Measurements from ENCODE around the gene ATP2B2.
A peak's percentile ranks its signal among the peaks of the same experiment; 100 is the strongest.

The ATP2B2 gene

DNA sequence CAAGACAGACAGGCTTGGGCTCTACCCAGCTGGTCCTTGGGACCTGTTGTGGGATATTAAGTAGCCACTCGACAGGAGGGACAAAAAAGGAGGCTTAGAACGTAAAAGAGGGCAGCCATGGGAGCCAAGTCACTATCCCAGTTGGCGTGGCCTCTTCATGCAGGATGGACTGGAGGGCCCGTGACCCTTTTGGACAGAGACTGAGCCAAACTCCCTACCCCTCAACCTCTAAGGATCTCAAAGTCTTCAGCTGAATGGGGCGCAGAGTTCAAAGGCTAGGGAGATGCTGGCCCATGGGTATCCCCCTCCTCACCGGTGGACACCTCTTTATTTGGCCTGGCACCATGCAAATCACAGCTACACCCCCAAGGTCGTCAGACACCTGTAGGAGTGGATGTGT is 126.6 kb downstream of the ATP2B2 start:
- DNase-seq, result no peak

DNA sequence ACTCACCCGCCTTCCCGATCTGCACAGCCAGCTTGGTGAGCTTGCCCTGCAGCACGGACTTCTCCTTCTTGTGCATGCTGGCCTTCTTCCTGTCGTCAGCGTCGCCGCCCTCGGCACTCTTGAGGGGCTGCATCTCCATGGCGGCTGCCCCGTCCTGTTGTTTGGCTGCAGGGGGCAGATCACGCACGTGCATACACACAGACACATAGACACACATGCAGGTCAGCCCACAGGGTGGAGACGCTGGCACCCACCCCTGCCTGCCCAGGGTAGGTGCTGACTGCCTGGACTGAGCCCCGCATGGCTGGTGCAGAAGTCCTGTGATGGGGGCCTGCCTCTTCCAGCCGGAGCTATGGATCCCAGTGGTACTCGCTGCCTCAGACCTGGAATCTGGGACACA is 127.1 kb downstream of the ATP2B2 start:
- no peak for DNase-seq

DNA sequence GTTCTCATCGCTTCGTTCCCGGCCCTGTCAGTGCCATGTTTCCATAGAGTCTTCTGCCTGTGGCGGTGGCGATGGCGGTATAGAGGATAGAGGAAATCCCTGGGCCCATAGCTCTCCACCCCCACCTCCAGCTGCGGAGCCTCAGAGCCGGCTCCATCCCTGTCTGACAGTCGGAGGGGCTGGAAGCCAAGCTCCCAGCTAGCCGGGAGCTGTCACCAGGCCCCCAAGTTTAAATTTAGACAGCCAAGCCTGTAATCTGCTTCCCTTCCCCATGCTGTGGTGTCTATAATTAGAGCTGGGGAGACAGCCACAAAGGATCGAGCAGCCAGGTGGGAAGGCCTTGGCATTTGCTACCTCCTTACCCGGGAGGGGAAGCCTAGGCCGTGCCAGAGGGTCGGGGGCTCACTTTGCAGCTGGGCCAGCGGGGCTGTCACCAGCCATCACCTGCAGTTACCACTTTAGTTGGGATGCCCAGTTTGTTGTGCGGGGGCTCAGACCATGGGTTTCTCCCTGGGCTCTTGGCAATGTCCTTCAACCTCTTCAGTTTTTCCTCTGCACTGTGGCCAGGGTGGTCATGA is 128.1 kb downstream of the ATP2B2 start:
- no peak for DNase-seq

DNA sequence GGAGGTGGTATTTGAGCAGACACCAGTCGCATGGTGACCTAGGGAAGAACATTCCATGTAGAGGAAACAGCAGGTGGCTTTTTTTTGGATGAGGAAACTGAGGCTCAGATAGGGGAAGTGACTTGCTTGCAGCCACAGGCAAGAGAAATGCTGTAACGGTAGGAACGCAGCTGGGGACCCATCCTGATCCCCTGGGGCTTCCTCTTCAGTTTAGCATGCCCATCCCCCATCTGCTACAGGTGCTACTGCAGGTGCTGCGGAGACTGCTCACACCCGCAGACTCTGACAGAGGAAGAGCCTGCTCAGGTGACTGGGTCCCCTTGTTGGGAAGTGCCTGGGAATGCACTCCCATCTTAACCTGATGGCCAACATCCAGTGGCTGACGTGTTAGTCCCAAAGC is 129.0 kb downstream of the ATP2B2 start:
- DNase-seq, result peak; percentile 4

DNA sequence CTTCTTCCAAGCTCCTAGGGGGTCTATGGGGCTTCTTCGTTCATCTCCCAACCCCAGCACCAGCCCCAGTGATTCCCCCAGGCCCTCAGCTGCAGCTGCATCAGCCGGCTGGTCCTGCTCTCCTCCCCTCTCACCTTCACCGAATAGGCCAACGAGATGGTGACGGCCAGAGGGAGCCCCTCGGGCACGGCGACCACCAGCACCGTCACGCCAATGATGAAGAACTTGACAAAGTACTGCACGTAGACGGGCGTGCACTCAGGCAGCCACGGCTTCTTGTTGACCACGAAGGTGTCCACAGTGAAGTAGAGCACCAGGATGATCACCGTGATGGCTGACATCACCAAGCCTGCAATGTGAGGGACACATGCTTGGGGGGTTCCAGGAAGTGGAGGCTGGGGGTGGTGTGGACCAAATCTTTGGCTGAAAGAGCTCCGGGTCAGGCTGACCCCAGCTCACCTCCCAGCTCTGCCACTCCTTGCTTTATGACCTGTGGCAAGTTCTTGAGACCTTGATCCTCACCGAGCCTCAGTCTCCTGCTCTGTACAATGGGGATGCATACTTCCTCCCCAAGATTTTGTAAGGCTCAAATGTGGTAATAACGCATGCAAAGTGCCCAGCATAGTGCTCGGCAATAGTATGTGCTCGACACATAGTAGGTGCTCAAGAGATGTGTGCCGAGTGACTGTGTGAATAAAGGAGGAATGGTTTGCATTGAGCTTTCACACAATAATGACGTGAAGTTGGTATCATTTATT is 129.9 kb downstream of the ATP2B2 start:
- DNase-seq, result no peak

DNA sequence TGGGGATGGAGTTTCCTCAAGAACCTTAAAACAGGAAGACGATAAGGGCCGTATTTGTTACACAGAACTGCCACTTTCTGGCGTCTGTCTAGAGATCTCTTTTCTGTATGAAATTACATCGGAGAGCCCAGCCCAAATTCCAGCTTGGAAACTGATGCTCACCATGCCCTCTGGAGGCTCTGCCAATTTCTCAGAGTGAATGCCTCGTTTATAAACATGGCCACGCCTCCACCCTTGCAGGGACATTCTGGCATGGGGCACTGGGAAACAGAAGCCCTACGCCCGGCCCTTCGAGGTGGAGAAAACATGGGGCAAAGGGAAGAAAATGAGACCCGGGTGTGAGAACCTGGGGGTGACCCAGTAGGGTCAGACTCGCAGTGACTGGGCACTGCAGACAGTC is 131.1 kb downstream of the ATP2B2 start:
- no peak for DNase-seq

DNA sequence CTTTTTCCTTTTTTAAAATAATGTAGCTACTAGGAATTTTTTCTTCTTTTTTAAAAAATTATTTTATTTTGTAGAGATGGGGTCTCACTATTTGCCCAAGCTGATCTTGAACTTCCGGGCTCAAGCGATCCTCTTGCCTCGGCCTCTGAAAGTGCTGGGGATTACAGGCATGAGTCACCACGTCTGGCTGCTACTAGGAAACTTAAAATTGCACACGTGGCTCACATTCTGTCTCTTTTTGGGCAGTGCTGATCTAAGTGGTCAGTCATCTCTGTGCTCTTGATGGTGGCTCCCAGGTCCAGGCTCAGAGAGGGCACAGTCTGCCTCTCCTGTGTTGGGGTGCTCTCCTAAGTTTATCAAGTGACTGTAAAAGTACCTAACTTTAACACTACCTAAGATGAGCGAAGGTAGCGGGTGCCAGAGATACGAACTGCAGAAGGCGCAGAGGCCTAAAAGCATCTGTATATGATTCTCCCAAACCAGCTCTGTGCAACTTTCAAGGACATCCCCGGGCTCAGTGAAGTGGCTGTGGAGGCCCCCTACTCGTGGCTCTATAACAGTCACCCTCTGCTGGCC is 131.6 kb downstream of the ATP2B2 start:
- no peak for DNase-seq

DNA sequence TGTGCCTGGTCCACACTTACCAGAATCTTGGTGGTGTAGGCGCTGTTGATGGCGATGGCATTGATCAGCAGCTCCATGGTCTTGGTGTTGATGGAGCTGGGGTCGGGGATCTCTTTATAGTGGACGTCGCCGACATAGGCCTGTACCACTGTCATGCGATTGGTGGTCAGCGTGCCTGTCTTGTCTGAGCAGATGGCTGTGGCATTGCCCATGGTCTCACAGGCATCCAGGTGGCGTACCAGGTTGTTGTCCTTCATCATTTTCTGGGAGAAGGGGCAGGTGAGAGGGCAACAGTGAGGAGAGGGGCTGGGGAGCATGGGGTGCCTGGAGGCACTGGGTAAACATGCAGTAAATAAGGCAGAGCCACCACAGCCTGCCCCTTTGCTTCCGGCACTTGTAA is 133.6 kb downstream of the ATP2B2 start:
- DNase-seq, result no peak

DNA sequence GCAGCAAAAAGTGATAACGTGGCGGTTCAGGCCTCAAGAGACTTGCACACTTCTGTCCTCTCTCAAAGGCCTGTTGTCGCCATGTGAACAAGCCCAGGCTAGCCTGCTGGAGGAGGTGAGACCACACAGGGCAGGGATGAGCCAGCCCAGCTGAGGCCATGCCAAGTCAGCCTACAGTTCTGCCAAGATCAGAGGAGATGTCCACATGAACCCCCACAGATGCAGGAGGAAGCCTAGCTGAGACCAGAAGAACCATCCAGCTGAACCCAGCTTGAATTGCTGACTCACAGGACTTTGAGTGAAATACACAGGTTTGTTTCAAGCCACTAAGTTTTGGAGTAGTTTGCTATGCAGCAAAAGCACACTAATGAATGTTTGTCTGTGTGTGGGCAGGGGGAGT is 134.2 kb downstream of the ATP2B2 start:
- DNase-seq, result peak; percentile 52

DNA sequence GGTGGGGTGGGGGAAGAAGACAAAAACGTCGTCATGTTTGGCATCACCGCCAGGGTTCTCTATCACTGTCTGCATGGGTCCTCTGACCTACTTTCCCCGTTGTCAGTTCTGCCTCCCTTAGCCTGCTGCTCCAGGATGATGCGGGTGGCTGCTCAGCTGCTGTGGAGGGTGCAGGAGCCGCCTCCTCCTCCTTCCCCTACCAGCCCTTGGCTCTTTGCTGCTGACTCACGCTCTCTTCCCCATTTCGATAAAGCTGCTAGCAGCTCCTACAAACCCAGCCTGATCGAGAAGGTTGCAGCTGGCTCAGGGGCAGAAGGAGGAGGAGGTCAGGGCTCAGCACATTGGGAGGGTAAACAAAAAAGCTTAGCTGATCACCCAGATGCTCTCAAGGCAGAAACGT is 135.0 kb downstream of the ATP2B2 start:
- peak; percentile 56 for DNase-seq

DNA sequence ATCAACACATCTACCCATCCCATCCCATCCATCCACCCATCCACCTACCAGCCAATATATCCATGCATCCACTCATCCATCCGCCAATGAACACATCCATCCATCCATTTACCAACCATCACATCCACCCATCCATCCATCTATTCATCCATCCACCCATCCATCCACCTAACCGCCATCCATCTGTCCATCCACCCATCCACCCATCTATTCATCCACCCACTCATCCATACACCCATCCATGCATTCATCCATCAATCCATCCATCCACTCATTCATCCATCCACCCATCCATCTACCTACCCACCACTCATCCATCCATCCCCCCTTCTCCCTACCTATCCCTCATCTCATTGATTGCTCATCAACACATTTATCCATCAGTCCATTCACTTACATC is 136.9 kb downstream of the ATP2B2 start:
- DNase-seq, result no peak

DNA sequence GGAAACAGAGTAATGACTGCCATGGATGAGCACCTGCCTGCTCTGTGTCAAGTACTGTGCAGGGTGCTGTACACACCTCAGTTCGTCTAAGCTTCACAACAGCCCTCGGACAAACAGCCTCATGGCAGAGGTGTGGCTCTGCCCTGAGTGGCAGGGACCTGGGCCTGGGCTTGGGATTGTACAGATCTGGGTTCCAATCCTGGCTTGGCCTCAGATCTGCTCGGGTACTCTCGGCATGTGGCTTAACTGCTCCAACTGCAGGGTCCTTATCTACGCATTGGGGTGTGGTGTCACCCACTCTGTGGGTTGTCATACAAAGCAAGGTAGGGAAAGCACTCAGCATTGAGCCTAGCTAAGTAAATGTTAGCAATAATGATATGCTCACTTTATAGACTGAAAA is 137.9 kb downstream of the ATP2B2 start:
- DNase-seq, result no peak

DNA sequence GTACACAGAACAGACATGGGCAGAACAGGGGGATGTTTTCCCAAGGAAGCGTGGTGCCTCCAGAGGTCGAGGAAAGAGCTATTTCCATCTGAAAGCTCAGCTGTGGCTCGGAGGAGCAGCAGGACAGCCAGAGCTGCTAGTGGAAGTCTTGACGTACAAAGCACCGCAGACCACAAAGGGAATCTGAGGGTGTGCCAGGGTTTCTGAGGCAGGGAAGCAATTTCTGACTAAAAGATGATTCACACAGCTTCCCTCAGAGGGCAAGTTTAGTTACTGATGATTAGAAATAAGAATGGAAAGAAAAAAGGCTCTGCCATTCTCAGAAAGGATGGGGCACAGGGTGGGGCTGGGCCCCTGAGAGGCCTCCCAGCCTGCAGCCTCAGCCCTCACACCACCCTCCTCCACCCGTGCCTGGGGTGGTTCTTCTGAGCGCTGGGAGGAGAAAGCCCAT is 138.7 kb downstream of the ATP2B2 start:
- no peak for DNase-seq

DNA sequence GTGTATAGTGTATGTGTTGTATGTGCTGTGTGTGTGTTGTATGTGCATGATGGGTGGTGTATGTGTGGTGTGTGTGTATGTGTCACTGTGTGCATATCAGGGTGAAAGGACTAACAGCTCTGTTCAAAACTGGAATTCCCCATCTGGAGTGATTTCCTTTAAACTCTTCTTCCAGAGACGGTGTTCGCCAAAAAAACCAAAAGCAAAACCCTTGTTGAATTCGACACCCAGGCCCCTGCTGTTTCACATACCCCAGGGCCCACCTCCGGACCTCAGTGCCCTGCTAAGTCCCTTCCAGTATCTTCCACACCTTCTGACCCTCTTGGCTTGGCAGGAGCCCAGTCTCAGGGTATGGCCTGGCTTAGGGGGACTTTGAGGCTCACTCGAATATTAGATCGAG is 139.6 kb downstream of the ATP2B2 start:
- no peak for DNase-seq

DNA sequence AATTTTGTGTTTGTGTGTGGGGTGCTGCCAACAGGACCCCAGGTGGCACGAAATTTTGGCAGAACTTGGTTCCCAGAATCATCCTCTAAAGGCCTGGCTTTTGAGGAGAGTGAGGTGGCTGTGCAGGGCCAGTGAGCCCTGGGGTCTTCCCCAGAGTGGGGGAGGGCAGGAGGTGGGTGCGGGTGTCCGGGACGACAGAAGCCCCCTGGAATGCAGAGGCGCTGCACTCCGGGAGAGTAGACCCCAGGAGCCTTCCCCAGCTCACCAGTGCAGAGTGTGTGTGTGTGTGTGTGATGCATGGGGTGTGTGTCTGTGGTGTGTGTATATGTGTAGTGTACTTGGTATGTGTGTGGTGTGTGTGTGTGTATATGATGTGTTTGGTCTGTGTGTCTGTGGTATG is 140.1 kb downstream of the ATP2B2 start:
- DNase-seq, result no peak

DNA sequence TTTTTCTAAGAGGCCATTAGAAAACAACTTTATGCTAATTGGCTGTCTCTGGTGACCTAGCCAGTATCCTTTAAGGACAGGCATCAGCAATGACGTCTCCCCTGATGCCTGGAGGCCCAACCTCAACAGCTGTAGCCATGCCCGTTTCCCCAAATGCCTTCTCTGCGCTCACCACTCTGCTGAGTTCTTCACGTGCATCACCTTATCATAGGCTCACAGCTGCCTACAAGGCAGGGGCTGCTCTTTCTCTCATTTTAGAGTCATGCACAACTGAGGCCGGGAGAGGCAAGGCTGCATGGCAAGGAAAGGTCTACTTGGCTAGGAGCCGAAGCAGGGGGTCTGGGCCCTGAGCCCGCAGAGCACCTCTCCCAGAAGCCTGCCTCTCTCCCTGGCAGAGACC is 140.6 kb downstream of the ATP2B2 start:
- DNase-seq, result no peak

DNA sequence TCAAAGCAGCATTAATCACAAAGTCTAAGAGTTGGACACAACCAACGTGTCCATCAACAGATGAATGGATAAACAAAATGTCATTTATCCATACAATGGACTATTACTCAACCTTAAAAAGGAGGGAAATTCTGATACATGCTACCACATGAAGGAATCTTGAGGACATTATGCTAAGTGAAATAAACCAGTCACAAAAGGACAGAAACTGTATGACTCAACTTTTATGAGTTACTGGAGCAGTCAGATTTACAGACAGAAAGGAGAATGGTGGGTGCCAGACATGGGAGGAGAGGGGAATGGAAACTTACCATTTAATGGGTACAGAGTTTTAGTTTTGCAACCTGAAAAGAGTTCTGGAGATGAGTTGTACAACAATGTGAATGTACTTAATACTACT is 141.5 kb downstream of the ATP2B2 start:
- no peak for DNase-seq

DNA sequence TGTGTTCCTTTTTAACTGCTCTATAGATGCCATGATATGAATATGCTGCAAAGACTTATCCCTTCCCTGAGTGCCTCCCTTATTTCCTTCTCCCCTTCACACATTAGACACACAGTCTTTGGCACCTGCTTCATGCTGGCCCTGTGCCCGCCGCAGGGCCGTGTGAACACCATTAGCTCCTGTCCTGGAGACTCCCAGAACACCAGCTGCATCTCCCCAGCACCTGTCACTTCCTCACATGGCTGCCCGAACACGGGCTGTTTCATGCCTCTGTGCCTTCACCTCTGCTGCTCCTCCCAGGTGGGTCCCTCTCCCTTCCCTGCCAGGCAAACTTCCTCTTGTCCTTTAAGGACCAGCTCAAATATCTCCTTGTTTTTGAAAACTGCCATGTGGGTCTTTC is 144.0 kb downstream of the ATP2B2 start:
- peak; percentile 74 for DNase-seq

DNA sequence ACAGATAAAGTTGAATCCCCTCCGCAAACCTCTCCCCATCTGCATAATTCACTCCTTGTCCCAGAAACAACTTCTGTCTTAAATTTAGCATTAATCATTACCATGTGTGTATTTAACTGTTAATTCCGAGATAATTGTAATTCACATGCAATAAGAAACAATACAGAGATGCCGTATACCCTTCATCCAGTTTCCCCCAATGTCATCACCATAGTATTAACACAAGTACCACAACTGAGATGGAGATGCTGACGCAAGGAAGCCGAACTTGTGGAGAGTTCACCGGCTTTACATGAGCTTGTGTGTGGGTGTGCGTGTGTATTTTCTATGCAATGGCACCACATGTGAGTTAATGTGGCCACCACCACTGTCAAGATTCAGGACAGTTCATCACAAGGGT is 144.9 kb downstream of the ATP2B2 start:
- DNase-seq, result no peak

DNA sequence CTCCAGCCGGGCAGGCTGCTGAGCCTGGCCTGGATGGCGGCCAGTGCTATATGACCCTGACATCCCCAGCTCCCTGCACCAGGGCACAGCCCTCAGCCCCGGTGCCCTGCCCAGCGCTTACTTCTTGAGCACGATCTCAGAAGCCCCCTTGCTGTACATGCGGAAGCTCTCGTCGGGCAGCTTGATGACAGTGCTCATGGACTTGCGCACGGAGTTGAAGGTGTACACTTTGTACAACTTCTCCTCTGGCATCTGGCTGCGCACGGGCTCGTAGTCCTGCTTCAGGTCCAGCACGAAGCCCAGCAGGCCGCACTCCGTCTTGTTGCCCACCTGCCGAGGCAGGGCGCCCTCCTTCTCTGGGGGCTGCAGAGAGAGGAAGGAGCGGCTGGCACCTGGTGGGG is 145.6 kb downstream of the ATP2B2 start:
- no peak for DNase-seq

DNA sequence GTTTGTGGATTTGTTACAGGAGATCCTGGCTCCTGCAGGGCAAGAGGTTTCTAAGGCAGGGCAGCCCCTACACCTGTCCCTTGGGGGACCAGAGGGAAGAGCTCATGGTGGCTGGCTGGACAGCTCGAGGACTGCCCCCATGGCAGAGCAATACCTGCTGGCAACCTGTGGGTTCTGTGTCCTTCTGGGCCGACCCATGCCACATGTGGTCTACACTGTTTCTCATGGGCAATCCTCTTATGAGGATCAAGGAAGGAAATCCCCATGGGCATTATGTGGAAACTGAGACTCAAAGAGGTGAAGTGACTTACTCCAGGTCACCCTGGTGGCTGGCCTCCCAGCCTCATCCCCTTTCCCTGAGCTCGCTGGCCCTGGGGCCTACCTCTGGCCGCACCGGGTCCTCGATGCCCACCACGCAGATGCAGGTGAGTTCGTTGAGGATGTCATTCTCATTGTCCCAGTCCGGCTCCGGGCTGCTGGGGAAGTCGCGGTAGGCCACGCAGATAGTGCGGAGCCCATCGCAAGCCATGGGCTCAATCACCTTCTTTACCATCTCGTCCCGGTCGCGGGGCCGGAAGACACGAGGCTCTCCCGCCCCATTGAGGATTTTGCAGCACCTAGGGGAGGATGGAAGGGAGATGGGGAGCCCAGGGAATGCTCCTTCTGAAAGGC is 146.9 kb downstream of the ATP2B2 start:
- DNase-seq, result no peak

DNA sequence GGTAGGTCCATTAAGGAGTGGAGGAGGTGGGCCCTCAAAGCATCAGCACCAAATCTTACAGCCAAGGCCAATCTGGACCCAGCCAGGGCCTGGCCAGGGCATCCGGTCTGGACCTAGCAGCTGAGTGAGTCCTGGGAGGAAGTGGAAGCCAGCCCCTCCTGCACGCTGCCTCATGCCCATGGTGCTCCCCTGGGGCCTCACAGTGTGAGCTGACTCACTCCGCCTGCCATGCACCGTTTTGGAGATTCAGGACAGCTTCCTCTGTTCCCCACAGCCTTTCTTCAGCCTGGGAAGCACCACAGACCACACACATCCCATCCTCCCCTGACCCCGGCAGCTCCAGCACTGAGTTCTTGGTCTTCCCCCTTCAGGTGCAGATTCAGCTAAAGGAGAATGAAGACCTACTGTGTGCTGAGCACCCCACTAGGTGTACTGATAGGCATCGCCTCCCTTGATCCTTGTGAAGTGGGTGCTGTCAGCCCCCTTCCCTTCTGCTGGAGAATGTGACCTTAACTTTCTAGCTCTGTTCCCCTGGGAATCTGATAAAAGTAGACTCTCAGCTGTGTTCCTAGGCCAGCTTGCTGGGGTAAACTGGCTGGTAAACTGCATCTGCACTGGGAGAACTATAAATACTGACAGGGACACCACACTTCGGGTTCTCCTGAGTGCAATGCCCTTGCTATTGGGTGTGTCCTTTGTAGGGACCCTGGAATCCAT is 147.6 kb downstream of the ATP2B2 start:
- no peak for DNase-seq

DNA sequence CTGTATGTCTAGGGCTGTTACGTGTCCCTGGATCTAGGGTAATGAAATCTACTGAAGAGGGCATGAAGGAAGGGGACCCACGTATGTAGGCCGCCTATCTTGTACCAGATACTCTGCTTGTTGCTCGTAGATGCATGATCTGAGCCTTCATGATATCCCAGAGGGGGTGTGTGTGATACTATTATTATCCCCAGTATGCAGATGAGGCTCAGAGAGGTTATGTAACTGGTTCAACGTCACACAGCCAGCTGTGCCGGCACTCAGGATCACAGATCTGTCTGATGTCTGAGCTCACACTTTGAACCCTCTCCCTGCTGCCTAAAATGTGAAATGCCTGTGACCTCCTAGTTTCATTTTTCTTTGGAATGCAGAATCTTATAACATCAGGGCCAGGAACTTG is 148.3 kb downstream of the ATP2B2 start:
- no peak for DNase-seq
